Endothelial cell of umbilical vein (primary cell): ENCODE data around the gene PHEX. TPM values are rescaled to one million over a fixed set of nuclear protein-coding genes. Genes with fewer than 3 reads are reported as not detected.

Source experiments
- BruUV-seq: library from RNA; stranded (reverse); fragments of 400-500 nt; replicated peaks from 2 replicates; lab custom pipeline; 2021; lab: Mats Ljungman, UMichigan
- CTCF ChIA-PET: fragments of 300-600, 350-600 bp; sonication (Branson Sonifier 250); formaldehyde crosslinking; loops from one replicate; lab custom pipeline; 2021; ENCODE audit warnings: antibody characterized with exemption, inconsistent platforms; lab: Charles Lee
- POLR2A ChIA-PET: fragments of 300-600, 350-600 bp; sonication (Branson Sonifier 250); formaldehyde crosslinking; loops from one replicate; lab custom pipeline; 2021; ENCODE audit warnings: antibody characterized with exemption, inconsistent platforms; lab: Charles Lee
- DNase-seq: peaks from one replicate; pipeline ENCODE4 v3.0.0-alpha.2; 2011; ENCODE audit warnings: low read depth, low spot score
- FAIRE-seq: peaks from 2 replicates; lab custom pipeline; 2011; peaks lifted over from hg19 to GRCh38; lab: Jason Lieb, UNC
- H2AFZ ChIP-seq: 2 replicates; pipeline ENCODE4 v1.6.0; 2012; ENCODE audit warnings: low read depth, low read length, control low read depth, inconsistent platforms
- H3K27ac ChIP-seq: 2 replicates; pipeline ENCODE4 v1.5.1; 2011; ENCODE audit warnings: low read depth, mild to moderate bottlenecking, control low read depth, low read length, moderate library complexity; ENCODE audit not compliant: insufficient read depth
- H3K27me3 ChIP-seq, 2 experiments: 2 replicates each; pipeline versions ENCODE4 v1.6.0 to v1.6.1; 2011; ENCODE audit warnings: low read length in 2 of 2, mixed read lengths in 1 of 2; ENCODE audit not compliant: control insufficient read depth in 2 of 2, insufficient read depth in 2 of 2
- H3K36me3 ChIP-seq, 2 experiments: 2 replicates in 1 of 2; 3 replicates in 1 of 2; pipeline ENCODE4 v1.5.1; 2011; ENCODE audit warnings: low read length in 2 of 2, mild to moderate bottlenecking in 1 of 2, moderate library complexity in 1 of 2; ENCODE audit not compliant: control insufficient read depth in 2 of 2, insufficient read depth in 2 of 2; ENCODE audit errors: extremely low read depth in 1 of 2
- H3K4me1 ChIP-seq: 3 replicates; pipeline ENCODE4 v1.5.1; 2011; ENCODE audit warnings: mild to moderate bottlenecking, low read length; ENCODE audit not compliant: control insufficient read depth, insufficient read depth; ENCODE audit errors: extremely low read depth
- H3K4me2 ChIP-seq: 2 replicates; pipeline ENCODE4 v1.6.1; 2011; ENCODE audit warnings: low read length, control low read depth, mixed read lengths; ENCODE audit not compliant: insufficient read depth
- H3K4me3 ChIP-seq, 3 experiments: fragments of 200-600 bp in 1 of 3; sonication (generic), shearing (Covaris generic) in 1 of 3; replicated peaks in 1 of 3; 2 replicates each; pipeline ENCODE4 v1.5.1; 2011 to 2016; ENCODE audit warnings: control low read depth in 3 of 3, low read length in 3 of 3, mild to moderate bottlenecking in 2 of 3, inconsistent platforms in 1 of 3, low read depth in 1 of 3, moderate library complexity in 1 of 3; ENCODE audit not compliant: insufficient read depth in 1 of 3
- H3K79me2 ChIP-seq: 2 replicates; pipeline ENCODE4 v1.6.0; 2012; ENCODE audit warnings: low read length, inconsistent platforms; ENCODE audit not compliant: control insufficient read depth, insufficient read depth
- H3K9ac ChIP-seq: replicated peaks from 2 replicates; pipeline ENCODE3; 2011; ENCODE audit warnings: low read length, control low read depth; ENCODE audit not compliant: insufficient read depth; ENCODE audit errors: extremely low read depth
- H3K9me1 ChIP-seq: replicated peaks from 3 replicates; pipeline ENCODE4 v1.6.0; 2011; ENCODE audit warnings: mild to moderate bottlenecking, low read length; ENCODE audit not compliant: control insufficient read depth, insufficient read depth; ENCODE audit errors: extremely low read depth
- H3K9me3 ChIP-seq: replicated peaks from 2 replicates; pipeline ENCODE4 v1.5.1; 2012; ENCODE audit warnings: low read length, inconsistent platforms; ENCODE audit not compliant: control insufficient read depth, insufficient read depth
- H4K20me1 ChIP-seq: replicated peaks from 2 replicates; pipeline ENCODE3; 2011; ENCODE audit warnings: mild to moderate bottlenecking, low read length; ENCODE audit not compliant: control insufficient read depth, insufficient read depth; ENCODE audit errors: extremely low read depth
- EZH2 ChIP-seq: IDR thresholded peaks from 2 replicates; pipeline ENCODE4 v1.6.1; 2012; ENCODE audit warnings: borderline replicate concordance, low read depth, mild to moderate bottlenecking, moderate library complexity, low read length, inconsistent platforms; ENCODE audit not compliant: severe bottlenecking
- FOS ChIP-seq: IDR thresholded peaks from 2 replicates; pipeline ENCODE4 v1.6.1; 2011; ENCODE audit warnings: mild to moderate bottlenecking, low read length, moderate library complexity, borderline replicate concordance; ENCODE audit not compliant: insufficient read depth
- GATA2 ChIP-seq: IDR thresholded peaks from 2 replicates; pipeline ENCODE4 v1.7.0; 2011; ENCODE audit warnings: low read depth, mild to moderate bottlenecking, moderate library complexity, mixed read lengths, low read length; ENCODE audit not compliant: insufficient read length, insufficient read depth
- JUN ChIP-seq: IDR thresholded peaks from 2 replicates; pipeline ENCODE4 v1.6.1; 2011; ENCODE audit warnings: borderline replicate concordance, low read depth; ENCODE audit not compliant: insufficient read length, insufficient read depth
- MYC ChIP-seq: IDR thresholded peaks from one replicate; pipeline ENCODE4 v1.6.1; 2011; ENCODE audit warnings: mild to moderate bottlenecking, low read depth, low read length
- POLR2A ChIP-seq: IDR thresholded peaks from 2 replicates; pipeline ENCODE4 v1.6.1; 2012; ENCODE audit warnings: low read depth, mild to moderate bottlenecking, control low read depth, low read length
- POLR2AphosphoS5 ChIP-seq: IDR thresholded peaks from 2 replicates; pipeline ENCODE4 v1.6.1; 2012; ENCODE audit warnings: low read depth, mild to moderate bottlenecking, control low read depth, low read length, moderate library complexity; ENCODE audit not compliant: insufficient read depth
- dilution Hi-C: fragments of 300-500 bp; cut with MboI; formaldehyde crosslinking; loops from one replicate; pipeline ENCODE4 v1.15.0; 2019; ENCODE audit warnings: low sequenced_read_pairs; ENCODE audit not compliant: extremely low pct_ligation_motif_present
- intact Hi-C: fragments of 100-400 bp; cut with micrococcal nuclease; formaldehyde crosslinking; loops from one replicate; pipeline ENCODE4 v1.10.0; 2022
- polyA plus RNA-seq, 4 experiments: library from polyadenylated mRNA; depleted of rRNA in 3 of 4; stranded (reverse) in 3 of 4; unstranded in 1 of 4; fragments of >200 nt; gene quantifications; 2 replicates each; pipeline versions ENCODE4 v1.2.1 to v1.2.3, GENCODE V29; 2011 to 2012; ENCODE audit warnings: missing spikeins in 1 of 4
- total RNA-seq: library from RNA; stranded (reverse); gene quantifications from 2 replicates; pipeline ENCODE4 v1.2.3, GENCODE V29; 2021
- TF ChIP-seq, protein P1 (sequence below): IDR thresholded peaks from 2 replicates; pipeline ENCODE4 v1.6.1; 2011; ENCODE audit not compliant: insufficient read depth, insufficient read length
- TF ChIP-seq, protein P2 (sequence below), 2 donors: IDR thresholded peaks; 1 replicate in 1 of 2; 2 replicates in 1 of 2; pipeline ENCODE4 v1.5.1; 2011; ENCODE audit warnings: low read length in 2 of 2, mild to moderate bottlenecking in 2 of 2, moderate library complexity in 2 of 2, control low read depth in 1 of 2, inconsistent platforms in 1 of 2, low read depth in 1 of 2; ENCODE audit not compliant: insufficient read depth in 1 of 2; ENCODE audit errors: extremely low read depth in 1 of 2

PHEX gene
- total and polyA plus RNA-seq, 2 donors (not counting 3 experiments of a cell fraction or from before 2014, with no cell fraction given): 0.07 to 0.44 TPM

DNA sequence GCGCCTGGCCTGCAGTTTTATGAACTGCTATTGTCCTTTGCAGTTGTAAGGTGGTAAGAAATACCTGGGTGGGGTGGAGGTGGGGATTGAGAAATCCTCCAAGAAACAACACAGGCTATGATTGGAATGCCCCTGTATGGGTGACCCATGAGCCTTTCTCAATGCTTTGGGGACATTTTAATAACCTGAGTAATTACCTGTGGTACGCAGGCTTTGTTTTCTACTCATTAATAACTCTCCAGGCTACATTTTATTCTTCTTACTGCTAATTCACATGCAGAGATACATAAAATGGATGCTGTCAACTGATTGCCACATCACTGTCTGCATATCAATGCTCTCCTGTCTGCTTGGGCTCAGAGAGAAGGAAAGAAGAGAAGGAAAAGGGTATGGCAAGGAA is 41.8 kb downstream of the PHEX start:
- H2AFZ ChIP-seq: no peak overlapping the region
- ChIA-PET POLR2A (no interaction called here), CTCF (no interaction called here)
- no peak for TF ChIP-seq POLR2AphosphoS5
- TF ChIP-seq, protein P1, sequence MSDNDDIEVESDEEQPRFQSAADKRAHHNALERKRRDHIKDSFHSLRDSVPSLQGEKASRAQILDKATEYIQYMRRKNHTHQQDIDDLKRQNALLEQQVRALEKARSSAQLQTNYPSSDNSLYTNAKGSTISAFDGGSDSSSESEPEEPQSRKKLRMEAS: no peak
- TF ChIP-seq, protein P2, sequence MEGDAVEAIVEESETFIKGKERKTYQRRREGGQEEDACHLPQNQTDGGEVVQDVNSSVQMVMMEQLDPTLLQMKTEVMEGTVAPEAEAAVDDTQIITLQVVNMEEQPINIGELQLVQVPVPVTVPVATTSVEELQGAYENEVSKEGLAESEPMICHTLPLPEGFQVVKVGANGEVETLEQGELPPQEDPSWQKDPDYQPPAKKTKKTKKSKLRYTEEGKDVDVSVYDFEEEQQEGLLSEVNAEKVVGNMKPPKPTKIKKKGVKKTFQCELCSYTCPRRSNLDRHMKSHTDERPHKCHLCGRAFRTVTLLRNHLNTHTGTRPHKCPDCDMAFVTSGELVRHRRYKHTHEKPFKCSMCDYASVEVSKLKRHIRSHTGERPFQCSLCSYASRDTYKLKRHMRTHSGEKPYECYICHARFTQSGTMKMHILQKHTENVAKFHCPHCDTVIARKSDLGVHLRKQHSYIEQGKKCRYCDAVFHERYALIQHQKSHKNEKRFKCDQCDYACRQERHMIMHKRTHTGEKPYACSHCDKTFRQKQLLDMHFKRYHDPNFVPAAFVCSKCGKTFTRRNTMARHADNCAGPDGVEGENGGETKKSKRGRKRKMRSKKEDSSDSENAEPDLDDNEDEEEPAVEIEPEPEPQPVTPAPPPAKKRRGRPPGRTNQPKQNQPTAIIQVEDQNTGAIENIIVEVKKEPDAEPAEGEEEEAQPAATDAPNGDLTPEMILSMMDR (IDR thresholded peaks at IDR 0.05; ENCODE audit: extremely low read depth in 1 of 2, insufficient read depth in 1 of 2, low read depth in 1 of 2, low read length in 2 of 2): no peak
- no peak for TF ChIP-seq JUN
- no peak for TF ChIP-seq POLR2A
- no peak for TF ChIP-seq FOS
- no peak for TF ChIP-seq EZH2
- no peak for TF ChIP-seq GATA2
- TF ChIP-seq MYC: no peak
- H3K9me1 ChIP-seq: no peaks in the 10 kb centered on the region
- H3K27me3 ChIP-seq: no peaks in the 10 kb centered on the region
- intact Hi-C loops (no loop called here), dilution Hi-C loops (no loop called here)
- H4K20me1 ChIP-seq: no peaks in the 10 kb centered on the region
- no peaks in the 10 kb centered on the region for H3K9me3 ChIP-seq
- H3K4me3 ChIP-seq: no peak overlapping the region
- FAIRE-seq (no peak), DNase-seq (no peak)
- no peak overlapping the region for H3K4me2 ChIP-seq
- BruUV-seq: no TSS peak
- H3K79me2 ChIP-seq: no peaks in the 10 kb centered on the region
- no peaks in the 10 kb centered on the region for H3K4me1 ChIP-seq
- H3K36me3 ChIP-seq: no peaks in the 10 kb centered on the region
- no peak overlapping the region for H3K27ac ChIP-seq
- no peak overlapping the region for H3K9ac ChIP-seq
